Measurements from ENCODE around the gene MAP2K3.

The MAP2K3 gene

GRCh38 chr17:21243516-21244303 is 40.8 kb upstream of the MAP2K3 start:
- no peak overlapping the region for H4K8ac ChIP-seq (ENCODE audit: low read length)
- DNase-seq = no peak
- H3K9me3 ChIP-seq (ENCODE audit: control insufficient read depth, low read length) = no peaks in the 10 kb centered on the region
- H3K4ac ChIP-seq (ENCODE audit: low read depth in 1 of 2, low read length in 2 of 2) = no peak overlapping the region
- H2AFZ ChIP-seq (ENCODE audit: low read depth, low read length) = no peak overlapping the region
- peaks cover 16% of the 10 kb centered on the region for H3K4me1 ChIP-seq (ENCODE audit: control insufficient read depth, insufficient read depth, low read depth, low read length)
- H3K23ac ChIP-seq (ENCODE audit: low read length in 2 of 2) = no peak overlapping the region
- H3K14ac ChIP-seq (ENCODE audit: low read length in 2 of 2) = no peak overlapping the region
- peaks cover 0 to 43% of the 10 kb centered on the region in 2 experiments for H3K36me3 ChIP-seq (ENCODE audit: control insufficient read depth in 1 of 2, insufficient read depth in 2 of 2, low read depth in 1 of 2, low read length in 2 of 2)
- no peaks in the 10 kb centered on the region for H3K27me3 ChIP-seq (ENCODE audit: control insufficient read depth in 1 of 2, insufficient read depth in 1 of 2, low read length in 2 of 2)
- no peak overlapping the region for H4K91ac ChIP-seq (ENCODE audit: low read length)
- H3K4me2 ChIP-seq (ENCODE audit: low read length, poor library complexity, severe bottlenecking) = no peak overlapping the region
- H3K4me3 ChIP-seq (ENCODE audit: insufficient read depth in 1 of 2, low read depth in 1 of 2, low read length in 2 of 2) = no peak overlapping the region
- no peak overlapping the region for H3K27ac ChIP-seq (ENCODE audit: low read length, poor library complexity, severe bottlenecking)
- H3K18ac ChIP-seq (ENCODE audit: low read depth in 1 of 2, low read length in 2 of 2) = no peak overlapping the region
- no peak overlapping the region for H2BK15ac ChIP-seq (ENCODE audit: low read depth, poor library complexity, severe bottlenecking)
- no peak overlapping the region for H3K9ac ChIP-seq (ENCODE audit: low read length)
- no peak overlapping the region for H2BK5ac ChIP-seq (ENCODE audit: low read depth, low read length, poor library complexity, severe bottlenecking)
- WGBS = 85% methylated on average over 21 of the region's 23 CpGs
- no peak overlapping the region for H2BK12ac ChIP-seq (ENCODE audit: low read length in 2 of 2)
- H2AK5ac ChIP-seq (ENCODE audit: low read length, severe bottlenecking) = no peak overlapping the region
- peaks cover 4% of the 10 kb centered on the region for H3K79me1 ChIP-seq (replicated peaks; ENCODE audit: low read length, poor library complexity, severe bottlenecking)
- H2BK120ac ChIP-seq (ENCODE audit: low read depth, low read length) = no peak overlapping the region

GRCh38 chr17:21245639-21246084 is 38.8 kb upstream of the MAP2K3 start:
- H3K4ac ChIP-seq (ENCODE audit: low read depth in 1 of 2, low read length in 2 of 2) = no peak overlapping the region
- H4K91ac ChIP-seq (ENCODE audit: low read length) = no peak overlapping the region
- H3K27me3 ChIP-seq (ENCODE audit: control insufficient read depth in 1 of 2, insufficient read depth in 1 of 2, low read length in 2 of 2) = no peaks in the 10 kb centered on the region
- H2AK5ac ChIP-seq (ENCODE audit: low read length, severe bottlenecking) = no peak overlapping the region
- H4K8ac ChIP-seq (ENCODE audit: low read length) = no peak overlapping the region
- H2BK12ac ChIP-seq (ENCODE audit: low read length in 2 of 2) = no peak overlapping the region
- H2BK15ac ChIP-seq (ENCODE audit: low read depth, poor library complexity, severe bottlenecking) = no peak overlapping the region
- no peak overlapping the region for H2BK120ac ChIP-seq (ENCODE audit: low read depth, low read length)
- H3K27ac ChIP-seq (ENCODE audit: low read length, poor library complexity, severe bottlenecking) = no peak overlapping the region
- no peak overlapping the region for H3K9ac ChIP-seq (ENCODE audit: low read length)
- no peak overlapping the region for H2BK5ac ChIP-seq (ENCODE audit: low read depth, low read length, poor library complexity, severe bottlenecking)
- no peak for DNase-seq
- H2AFZ ChIP-seq (ENCODE audit: low read depth, low read length) = no peak overlapping the region
- H3K14ac ChIP-seq (ENCODE audit: low read length in 2 of 2) = no peak overlapping the region
- H3K79me1 ChIP-seq (replicated peaks; ENCODE audit: low read length, poor library complexity, severe bottlenecking) = peaks cover 15% of the 10 kb centered on the region
- H3K23ac ChIP-seq (ENCODE audit: low read length in 2 of 2) = no peak overlapping the region
- WGBS = 84% methylated on average over 9 of the region's 9 CpGs
- H3K4me1 ChIP-seq (ENCODE audit: control insufficient read depth, insufficient read depth, low read depth, low read length) = peaks cover 18% of the 10 kb centered on the region
- no peaks in the 10 kb centered on the region for H3K9me3 ChIP-seq (ENCODE audit: control insufficient read depth, low read length)
- H3K4me3 ChIP-seq (ENCODE audit: insufficient read depth in 1 of 2, low read depth in 1 of 2, low read length in 2 of 2) = no peak overlapping the region
- H3K18ac ChIP-seq (ENCODE audit: low read depth in 1 of 2, low read length in 2 of 2) = no peak overlapping the region
- peaks cover 0 to 45% of the 10 kb centered on the region in 2 experiments for H3K36me3 ChIP-seq (ENCODE audit: control insufficient read depth in 1 of 2, insufficient read depth in 2 of 2, low read depth in 1 of 2, low read length in 2 of 2)
- no peak overlapping the region for H3K4me2 ChIP-seq (ENCODE audit: low read length, poor library complexity, severe bottlenecking)

GRCh38 chr17:21246698-21247097 is 37.8 kb upstream of the MAP2K3 start:
- no peak for DNase-seq
- no peaks in the 10 kb centered on the region for H3K9me3 ChIP-seq (ENCODE audit: control insufficient read depth, low read length)

GRCh38 chr17:21247552-21248258 is 36.8 kb upstream of the MAP2K3 start:
- Histone ChIP-seq H3K9me3 (ENCODE audit: control insufficient read depth, low read length) (no peaks in the 10 kb centered on the region), H3K4me1 (ENCODE audit: control insufficient read depth, insufficient read depth, low read depth, low read length) (peaks cover 22% of the 10 kb centered on the region), H3K4me2 (ENCODE audit: low read length, poor library complexity, severe bottlenecking) (no peak overlapping the region), H3K18ac (ENCODE audit: low read depth in 1 of 2, low read length in 2 of 2) (no peak overlapping the region), H2AFZ (ENCODE audit: low read depth, low read length) (no peak overlapping the region), H2BK5ac (ENCODE audit: low read depth, low read length, poor library complexity, severe bottlenecking) (no peak overlapping the region), H3K9ac (ENCODE audit: low read length) (no peak overlapping the region), H3K23ac (ENCODE audit: low read length in 2 of 2) (no peak overlapping the region), H2BK120ac (ENCODE audit: low read depth, low read length) (no peak overlapping the region), H2BK12ac (ENCODE audit: low read length in 2 of 2) (no peak overlapping the region), H4K91ac (ENCODE audit: low read length) (no peak overlapping the region), H4K8ac (ENCODE audit: low read length) (no peak overlapping the region), H3K4me3 (ENCODE audit: insufficient read depth in 1 of 2, low read depth in 1 of 2, low read length in 2 of 2) (no peak overlapping the region), H3K4ac (ENCODE audit: low read depth in 1 of 2, low read length in 2 of 2) (no peak overlapping the region), H3K27ac (ENCODE audit: low read length, poor library complexity, severe bottlenecking) (no peak overlapping the region), H3K14ac (ENCODE audit: low read length in 2 of 2) (no peak overlapping the region), H2BK15ac (ENCODE audit: low read depth, poor library complexity, severe bottlenecking) (no peak overlapping the region), H3K27me3 (ENCODE audit: control insufficient read depth in 1 of 2, insufficient read depth in 1 of 2, low read length in 2 of 2) (no peaks in the 10 kb centered on the region), H3K79me1 (replicated peaks; ENCODE audit: low read length, poor library complexity, severe bottlenecking) (peaks cover 22% of the 10 kb centered on the region), H2AK5ac (ENCODE audit: low read length, severe bottlenecking) (no peak overlapping the region), H3K36me3 (ENCODE audit: control insufficient read depth in 1 of 2, insufficient read depth in 2 of 2, low read depth in 1 of 2, low read length in 2 of 2) (peaks cover 0 to 26% of the 10 kb centered on the region in 2 experiments)
- 84% methylated on average over 12 of the region's 12 CpGs for WGBS
- no peak for DNase-seq

More at GRCh38 chr17:21246698-21247097, 37.8 kb upstream of the MAP2K3 start:
- H2BK120ac ChIP-seq (ENCODE audit: low read depth, low read length) = no peak overlapping the region
- no peaks in the 10 kb centered on the region for H3K27me3 ChIP-seq (ENCODE audit: control insufficient read depth in 1 of 2, insufficient read depth in 1 of 2, low read length in 2 of 2)
- H4K8ac ChIP-seq (ENCODE audit: low read length) = no peak overlapping the region
- H2BK5ac ChIP-seq (ENCODE audit: low read depth, low read length, poor library complexity, severe bottlenecking) = no peak overlapping the region
- H2BK15ac ChIP-seq (ENCODE audit: low read depth, poor library complexity, severe bottlenecking) = no peak overlapping the region
- peaks cover 15% of the 10 kb centered on the region for H3K79me1 ChIP-seq (replicated peaks; ENCODE audit: low read length, poor library complexity, severe bottlenecking)
- H2BK12ac ChIP-seq (ENCODE audit: low read length in 2 of 2) = no peak overlapping the region
- H3K14ac ChIP-seq (ENCODE audit: low read length in 2 of 2) = no peak overlapping the region
- no peak overlapping the region for H3K23ac ChIP-seq (ENCODE audit: low read length in 2 of 2)
- no peak overlapping the region for H3K4ac ChIP-seq (ENCODE audit: low read depth in 1 of 2, low read length in 2 of 2)
- no peak overlapping the region for H3K4me2 ChIP-seq (ENCODE audit: low read length, poor library complexity, severe bottlenecking)
- peaks cover 22% of the 10 kb centered on the region for H3K4me1 ChIP-seq (ENCODE audit: control insufficient read depth, insufficient read depth, low read depth, low read length)
- no peak overlapping the region for H3K4me3 ChIP-seq (ENCODE audit: insufficient read depth in 1 of 2, low read depth in 1 of 2, low read length in 2 of 2)
- WGBS = 93% methylated on average over 4 of the region's 4 CpGs
- no peak overlapping the region for H3K27ac ChIP-seq (ENCODE audit: low read length, poor library complexity, severe bottlenecking)
- H3K36me3 ChIP-seq (ENCODE audit: control insufficient read depth in 1 of 2, insufficient read depth in 2 of 2, low read depth in 1 of 2, low read length in 2 of 2) = peaks cover 0 to 35% of the 10 kb centered on the region in 2 experiments
- H3K9ac ChIP-seq (ENCODE audit: low read length) = no peak overlapping the region
- H2AFZ ChIP-seq (ENCODE audit: low read depth, low read length) = no peak overlapping the region
- H2AK5ac ChIP-seq (ENCODE audit: low read length, severe bottlenecking) = no peak overlapping the region
- H4K91ac ChIP-seq (ENCODE audit: low read length) = no peak overlapping the region
- no peak overlapping the region for H3K18ac ChIP-seq (ENCODE audit: low read depth in 1 of 2, low read length in 2 of 2)
